ENCODE measurements around the gene ZNRF4.

The ZNRF4 gene

DNA sequence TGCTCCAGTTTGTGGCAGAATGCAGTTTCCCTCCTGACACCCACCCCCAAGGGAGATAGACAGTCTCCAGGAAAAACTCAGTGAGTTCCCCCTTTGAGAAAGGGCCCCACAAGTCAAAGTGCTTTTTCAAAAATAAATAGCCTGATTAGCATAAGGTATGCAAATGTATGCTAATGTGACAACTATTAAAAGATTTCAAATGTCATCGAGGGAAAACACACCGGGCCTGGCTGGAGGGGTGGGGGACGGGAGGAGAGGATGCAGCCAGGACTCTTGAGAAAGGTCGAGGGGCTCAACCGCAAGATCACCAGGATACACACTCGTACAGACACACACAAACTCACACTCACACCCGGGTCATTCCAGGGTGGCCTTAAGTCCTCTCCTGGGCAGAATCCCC, 34.3 kb upstream of the ZNRF4 start:
- no peak overlapping the region for H3K4me3 ChIP-seq (ENCODE audit: low read depth, low read length)
- no peak for DNase-seq (ENCODE audit: low read depth)
- no peak for TF ChIP-seq CTCF (IDR thresholded peaks at IDR 0.05; ENCODE audit: insufficient read depth, low read depth, low read length, missing control alignments)

DNA sequence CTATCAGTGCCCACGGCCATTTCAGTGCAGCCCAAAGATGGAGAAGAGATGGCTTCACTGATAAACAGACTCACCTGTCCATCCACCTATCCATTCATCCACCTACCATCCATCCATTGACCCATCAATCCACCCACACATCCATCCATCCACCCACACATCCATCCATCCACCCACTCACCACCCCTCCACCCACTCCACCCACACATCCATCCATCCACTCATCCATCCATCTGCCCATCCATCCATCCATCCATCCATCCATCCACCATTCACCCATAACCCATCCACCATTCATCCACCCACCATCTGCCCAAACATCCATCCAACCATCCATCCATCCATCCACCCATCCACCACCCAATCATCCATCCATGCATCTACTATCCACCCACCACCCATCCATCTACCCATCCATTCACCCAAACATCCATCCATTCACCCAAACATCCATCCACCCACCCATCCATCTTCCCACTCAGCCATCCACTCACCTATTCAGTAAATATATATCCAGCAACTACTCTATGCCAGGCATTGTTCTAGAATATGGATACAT, 31.6 kb upstream of the ZNRF4 start:
- no peak for TF ChIP-seq CTCF (IDR thresholded peaks at IDR 0.05; ENCODE audit: insufficient read depth, low read depth, low read length, missing control alignments)
- no peak overlapping the region for H3K4me3 ChIP-seq (ENCODE audit: low read depth, low read length)
- DNase-seq (ENCODE audit: low read depth) = no peak

GRCh38 chr19:5424192-5424973, 30.8 kb upstream of the ZNRF4 start:
- TF ChIP-seq CTCF (IDR thresholded peaks at IDR 0.05; ENCODE audit: insufficient read depth, low read depth, low read length, missing control alignments) = no peak
- no peak for DNase-seq (ENCODE audit: low read depth)
- no peak overlapping the region for H3K4me3 ChIP-seq (ENCODE audit: low read depth, low read length)

DNA sequence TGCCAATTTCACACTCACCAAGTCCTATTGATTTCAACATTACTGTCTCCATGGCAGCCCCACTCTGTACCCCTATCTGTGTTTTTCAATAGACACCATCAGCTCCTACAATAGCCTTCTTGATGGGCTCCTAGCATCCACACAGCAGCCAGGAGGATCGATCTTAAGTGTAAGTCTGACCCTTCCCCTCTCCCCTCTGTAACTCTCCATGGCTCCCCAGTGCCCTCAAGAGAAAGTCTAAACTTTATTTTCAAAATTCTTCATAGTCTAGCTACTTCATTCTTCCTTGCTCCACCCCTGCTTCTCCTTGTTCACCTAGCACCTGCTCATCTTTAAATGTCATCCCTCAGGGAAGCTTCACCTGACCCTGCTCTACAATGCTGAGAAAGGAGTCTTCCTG, 30.0 kb upstream of the ZNRF4 start:
- no peak overlapping the region for H3K4me3 ChIP-seq (ENCODE audit: low read depth, low read length)
- no peak for DNase-seq (ENCODE audit: low read depth)
- no peak for TF ChIP-seq CTCF (IDR thresholded peaks at IDR 0.05; ENCODE audit: insufficient read depth, low read depth, low read length, missing control alignments)

DNA sequence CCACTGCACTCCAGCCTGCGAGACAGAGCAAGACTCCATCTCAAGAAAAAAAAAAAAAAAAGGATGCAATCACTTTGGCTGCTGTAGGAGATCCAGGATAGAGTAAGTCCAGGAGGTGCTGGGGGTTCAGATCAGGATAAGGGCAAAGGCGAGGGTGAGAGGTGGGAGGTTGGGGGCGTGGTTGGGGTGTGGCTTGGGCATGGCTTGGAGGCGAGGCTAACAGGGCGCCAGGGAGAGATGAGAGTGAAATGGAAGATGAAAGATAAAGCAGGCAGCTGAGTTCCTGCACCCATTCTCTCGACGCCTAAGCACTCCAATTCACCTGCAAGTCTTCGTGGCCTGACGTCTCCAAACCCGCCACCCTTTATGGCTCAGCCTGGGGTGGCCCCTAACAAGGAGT, 25.0 kb upstream of the ZNRF4 start:
- no peak for TF ChIP-seq CTCF (IDR thresholded peaks at IDR 0.05; ENCODE audit: insufficient read depth, low read depth, low read length, missing control alignments)
- no peak overlapping the region for H3K4me3 ChIP-seq (ENCODE audit: low read depth, low read length)
- no peak for DNase-seq (ENCODE audit: low read depth)

DNA sequence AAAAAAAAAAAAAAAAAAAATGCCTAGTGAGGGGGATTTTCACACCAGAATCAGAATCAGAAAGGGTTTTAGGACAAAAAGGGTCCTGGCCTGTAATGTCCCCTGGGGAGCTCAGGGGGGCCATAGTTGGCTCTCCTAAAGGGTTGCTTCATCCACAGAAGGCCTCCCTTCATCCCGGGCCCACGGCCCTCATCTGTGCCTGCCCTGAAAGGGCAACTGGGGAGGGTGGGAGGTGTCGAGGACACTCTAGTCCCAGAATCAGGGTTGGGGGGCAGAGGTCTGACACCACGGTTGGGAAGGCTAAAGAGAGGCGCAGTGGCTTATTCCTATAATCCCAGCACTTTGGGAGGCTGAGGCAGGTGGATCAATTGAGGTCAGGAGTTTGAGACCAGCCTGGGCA, 22.5 kb upstream of the ZNRF4 start:
- DNase-seq (ENCODE audit: low read depth) = no peak
- H3K4me3 ChIP-seq (ENCODE audit: low read depth, low read length) = no peak overlapping the region
- TF ChIP-seq CTCF (IDR thresholded peaks at IDR 0.05; ENCODE audit: insufficient read depth, low read depth, low read length, missing control alignments) = no peak
